SK-N-SH (cell line): ENCODE results near the gene ANKRD40.

Source experiments
- EP300 ChIP-seq, 2 experiments: IDR thresholded peaks; 2 replicates each; pipeline versions ENCODE4 v1.4.0 to v1.6.1; 2012; ENCODE audit warnings: borderline replicate concordance in 1 of 2, low read depth in 1 of 2, low read length in 1 of 2
- EZH2phosphoT487 ChIP-seq: fragments of 200-600 bp; sonication (generic); IDR thresholded peaks from 2 replicates; pipeline ENCODE4 v1.6.1; 2017; ENCODE audit warnings: low read depth, mixed run types, mild to moderate bottlenecking, antibody characterized with exemption, moderate library complexity, borderline replicate concordance
- FOSL2 ChIP-seq: IDR thresholded peaks from 2 replicates; pipeline ENCODE4 v1.4.0; 2012; ENCODE audit warnings: low read depth, mild to moderate bottlenecking, moderate library complexity, borderline replicate concordance
- FOXJ3 ChIP-seq: sonication (generic); formaldehyde crosslinking; IDR thresholded peaks from 2 replicates; pipeline ENCODE4 v1.5.1; 2020; ENCODE audit warnings: mild to moderate bottlenecking, missing genetic modification reagents
- GABPA ChIP-seq: IDR thresholded peaks from 2 replicates; pipeline ENCODE4 v1.4.0; 2012; ENCODE audit warnings: low read depth, mild to moderate bottlenecking
- MAX ChIP-seq: IDR thresholded peaks from 2 replicates; pipeline ENCODE4 v1.4.0; 2012; ENCODE audit warnings: low read depth
- MEF2A ChIP-seq: IDR thresholded peaks from 2 replicates; pipeline ENCODE4 v1.4.0; 2012; ENCODE audit warnings: low read depth, borderline replicate concordance
- MXI1 ChIP-seq: IDR thresholded peaks from 2 replicates; pipeline ENCODE4 v1.6.1; 2012; ENCODE audit warnings: mild to moderate bottlenecking, low read depth, low read length, improper control_type of control experiment
- RAD21 ChIP-seq: IDR thresholded peaks from 2 replicates; pipeline ENCODE4 v1.6.1; 2012; ENCODE audit warnings: mild to moderate bottlenecking, low read length
- RCOR1 ChIP-seq: fragments of 150-350 bp; IDR thresholded peaks from 2 replicates; pipeline ENCODE4 v1.6.1; 2017; ENCODE audit warnings: antibody characterized with exemption, low read length
- TF ChIP-seq, protein P1 (sequence below): fragments of 200-600 bp; sonication (generic); IDR thresholded peaks from 2 replicates; pipeline ENCODE4 v1.6.1; 2017; ENCODE audit warnings: antibody characterized with exemption, mild to moderate bottlenecking, moderate library complexity
- TF ChIP-seq, protein P2 (sequence below): IDR thresholded peaks from 2 replicates; pipeline ENCODE4 v1.4.0; 2012; ENCODE audit warnings: low read depth, borderline replicate concordance

DNA sequence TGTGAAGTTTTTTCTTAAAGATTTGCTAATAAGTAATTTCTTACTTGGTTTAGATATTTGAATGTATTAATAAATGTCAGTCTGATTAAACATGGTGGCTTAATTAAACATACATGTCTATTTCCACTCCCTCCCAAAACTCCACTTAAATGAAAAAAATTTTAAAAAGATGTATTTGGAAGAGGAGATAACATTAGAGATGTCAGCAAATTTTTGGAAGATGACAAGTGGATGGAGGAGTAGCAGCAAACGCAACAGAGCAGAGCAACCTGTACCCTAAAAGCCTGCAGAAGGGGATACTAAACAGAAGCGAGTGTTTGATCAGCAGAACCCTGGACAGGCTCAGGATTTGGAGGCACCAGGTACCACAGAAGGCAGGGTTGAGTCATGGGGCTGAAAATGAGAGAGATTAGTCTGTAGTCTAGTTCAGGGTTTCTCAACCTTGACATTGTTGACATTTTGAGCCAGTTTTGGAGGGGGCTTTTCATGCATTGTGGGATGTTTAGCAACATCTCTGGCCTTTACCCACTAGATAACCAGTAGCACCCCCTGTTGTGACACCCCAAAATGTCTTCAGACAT, 29.5 kb upstream of the ANKRD40 start:
- TF ChIP-seq, protein P1, sequence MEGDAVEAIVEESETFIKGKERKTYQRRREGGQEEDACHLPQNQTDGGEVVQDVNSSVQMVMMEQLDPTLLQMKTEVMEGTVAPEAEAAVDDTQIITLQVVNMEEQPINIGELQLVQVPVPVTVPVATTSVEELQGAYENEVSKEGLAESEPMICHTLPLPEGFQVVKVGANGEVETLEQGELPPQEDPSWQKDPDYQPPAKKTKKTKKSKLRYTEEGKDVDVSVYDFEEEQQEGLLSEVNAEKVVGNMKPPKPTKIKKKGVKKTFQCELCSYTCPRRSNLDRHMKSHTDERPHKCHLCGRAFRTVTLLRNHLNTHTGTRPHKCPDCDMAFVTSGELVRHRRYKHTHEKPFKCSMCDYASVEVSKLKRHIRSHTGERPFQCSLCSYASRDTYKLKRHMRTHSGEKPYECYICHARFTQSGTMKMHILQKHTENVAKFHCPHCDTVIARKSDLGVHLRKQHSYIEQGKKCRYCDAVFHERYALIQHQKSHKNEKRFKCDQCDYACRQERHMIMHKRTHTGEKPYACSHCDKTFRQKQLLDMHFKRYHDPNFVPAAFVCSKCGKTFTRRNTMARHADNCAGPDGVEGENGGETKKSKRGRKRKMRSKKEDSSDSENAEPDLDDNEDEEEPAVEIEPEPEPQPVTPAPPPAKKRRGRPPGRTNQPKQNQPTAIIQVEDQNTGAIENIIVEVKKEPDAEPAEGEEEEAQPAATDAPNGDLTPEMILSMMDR: no peak
- TF ChIP-seq MXI1 (no peak), GABPA (no peak), MAX (no peak), RCOR1 (no peak), FOXJ3 (no peak), MEF2A (no peak), EP300 (IDR thresholded peaks at IDR 0.05; ENCODE audit: borderline replicate concordance in 1 of 2, low read depth in 1 of 2, low read length in 1 of 2) (no peak), FOSL2 (no peak), EZH2phosphoT487 (no peak), RAD21 (no peak)
- TF ChIP-seq, protein P2, sequence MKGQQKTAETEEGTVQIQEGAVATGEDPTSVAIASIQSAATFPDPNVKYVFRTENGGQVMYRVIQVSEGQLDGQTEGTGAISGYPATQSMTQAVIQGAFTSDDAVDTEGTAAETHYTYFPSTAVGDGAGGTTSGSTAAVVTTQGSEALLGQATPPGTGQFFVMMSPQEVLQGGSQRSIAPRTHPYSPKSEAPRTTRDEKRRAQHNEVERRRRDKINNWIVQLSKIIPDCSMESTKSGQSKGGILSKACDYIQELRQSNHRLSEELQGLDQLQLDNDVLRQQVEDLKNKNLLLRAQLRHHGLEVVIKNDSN: no peak
